ENCODE data around the gene VWC2L.

The VWC2L gene

GRCh38 chr2:214543386-214543955 is 132.6 kb downstream of the VWC2L start:
- no peaks in the 10 kb centered on the region for H3K4me1 Mint-ChIP-seq
- H3K4me3 Mint-ChIP-seq: no peak overlapping the region
- H3K9me3 Mint-ChIP-seq: no peaks in the 10 kb centered on the region
- no peak for ATAC-seq
- H3K27ac Mint-ChIP-seq: no peak overlapping the region
- H3K36me3 Mint-ChIP-seq: no peaks in the 10 kb centered on the region
- no peaks in the 10 kb centered on the region for H3K27me3 Mint-ChIP-seq

GRCh38 chr2:214545898-214546542 is 135.2 kb downstream of the VWC2L start:
- ATAC-seq: no peak
- H3K4me1 Mint-ChIP-seq: no peaks in the 10 kb centered on the region
- no peaks in the 10 kb centered on the region for H3K9me3 Mint-ChIP-seq
- no peaks in the 10 kb centered on the region for H3K27me3 Mint-ChIP-seq
- H3K4me3 Mint-ChIP-seq: no peak overlapping the region
- H3K36me3 Mint-ChIP-seq: no peaks in the 10 kb centered on the region
- no peak overlapping the region for H3K27ac Mint-ChIP-seq

GRCh38 chr2:214547931-214548330 is 137.1 kb downstream of the VWC2L start:
- H3K36me3 Mint-ChIP-seq: no peaks in the 10 kb centered on the region
- no peaks in the 10 kb centered on the region for H3K4me1 Mint-ChIP-seq
- no peaks in the 10 kb centered on the region for H3K27me3 Mint-ChIP-seq
- no peak overlapping the region for H3K27ac Mint-ChIP-seq
- no peak overlapping the region for H3K4me3 Mint-ChIP-seq
- no peak for ATAC-seq
- H3K9me3 Mint-ChIP-seq: no peaks in the 10 kb centered on the region

GRCh38 chr2:214549946-214550345 is 139.1 kb downstream of the VWC2L start:
- H3K36me3 Mint-ChIP-seq: no peaks in the 10 kb centered on the region
- no peak overlapping the region for H3K4me3 Mint-ChIP-seq
- H3K9me3 Mint-ChIP-seq: no peaks in the 10 kb centered on the region
- no peak overlapping the region for H3K27ac Mint-ChIP-seq
- no peak for ATAC-seq
- no peaks in the 10 kb centered on the region for H3K4me1 Mint-ChIP-seq
- no peaks in the 10 kb centered on the region for H3K27me3 Mint-ChIP-seq

GRCh38 chr2:214550786-214551185 is 139.9 kb downstream of the VWC2L start:
- Mint-ChIP-seq H3K9me3 (no peaks in the 10 kb centered on the region), H3K36me3 (no peaks in the 10 kb centered on the region), H3K4me3 (no peak overlapping the region), H3K4me1 (no peaks in the 10 kb centered on the region), H3K27me3 (no peaks in the 10 kb centered on the region), H3K27ac (no peak overlapping the region)
- no peak for ATAC-seq

- H3K27me3 Mint-ChIP-seq: no peaks in the 10 kb centered on the region
- H3K27ac Mint-ChIP-seq: no peak overlapping the region
- no peaks in the 10 kb centered on the region for H3K36me3 Mint-ChIP-seq
- ATAC-seq: no peak
- H3K9me3 Mint-ChIP-seq: peaks cover 3% of the 10 kb centered on the region
- H3K4me3 Mint-ChIP-seq: no peak overlapping the region
- no peaks in the 10 kb centered on the region for H3K4me1 Mint-ChIP-seq
Measured at GRCh38 chr2:214557884-214558283, 147.0 kb downstream of the VWC2L start.

- Mint-ChIP-seq H3K4me3 (no peak overlapping the region), H3K9me3 (peaks cover 3% of the 10 kb centered on the region), H3K27me3 (no peaks in the 10 kb centered on the region), H3K4me1 (no peaks in the 10 kb centered on the region), H3K36me3 (no peaks in the 10 kb centered on the region), H3K27ac (no peak overlapping the region)
- no peak for ATAC-seq
Measured at GRCh38 chr2:214558341-214558740, 147.5 kb downstream of the VWC2L start.

GRCh38 chr2:214560176-214560575 is 149.3 kb downstream of the VWC2L start:
- H3K4me3 Mint-ChIP-seq: no peak overlapping the region
- ATAC-seq: no peak
- no peaks in the 10 kb centered on the region for H3K4me1 Mint-ChIP-seq
- no peak overlapping the region for H3K27ac Mint-ChIP-seq
- no peaks in the 10 kb centered on the region for H3K36me3 Mint-ChIP-seq
- H3K27me3 Mint-ChIP-seq: peaks cover 8% of the 10 kb centered on the region
- H3K9me3 Mint-ChIP-seq: peaks cover 7% of the 10 kb centered on the region

- H3K36me3 Mint-ChIP-seq: no peaks in the 10 kb centered on the region
- no peak overlapping the region for H3K27ac Mint-ChIP-seq
- peaks cover 8% of the 10 kb centered on the region for H3K27me3 Mint-ChIP-seq
- ATAC-seq: no peak
- no peak overlapping the region for H3K4me3 Mint-ChIP-seq
- H3K9me3 Mint-ChIP-seq: peaks cover 7% of the 10 kb centered on the region
- H3K4me1 Mint-ChIP-seq: no peaks in the 10 kb centered on the region
Measured at GRCh38 chr2:214560618-214561190, 149.8 kb downstream of the VWC2L start.

- no peak overlapping the region for H3K4me3 Mint-ChIP-seq
- H3K27me3 Mint-ChIP-seq: peaks cover 8% of the 10 kb centered on the region
- H3K36me3 Mint-ChIP-seq: no peaks in the 10 kb centered on the region
- ATAC-seq: no peak
- H3K27ac Mint-ChIP-seq: no peak overlapping the region
- H3K4me1 Mint-ChIP-seq: no peaks in the 10 kb centered on the region
- H3K9me3 Mint-ChIP-seq: peaks cover 11% of the 10 kb centered on the region
Measured at GRCh38 chr2:214565246-214565645, 154.4 kb downstream of the VWC2L start.

GRCh38 chr2:214566457-214566856 is 155.6 kb downstream of the VWC2L start:
- H3K36me3 Mint-ChIP-seq: no peaks in the 10 kb centered on the region
- H3K9me3 Mint-ChIP-seq: peaks cover 11% of the 10 kb centered on the region
- H3K27ac Mint-ChIP-seq: no peak overlapping the region
- H3K27me3 Mint-ChIP-seq: peaks cover 8% of the 10 kb centered on the region
- no peak for ATAC-seq
- no peak overlapping the region for H3K4me3 Mint-ChIP-seq
- no peaks in the 10 kb centered on the region for H3K4me1 Mint-ChIP-seq

- Mint-ChIP-seq H3K27me3 (peaks cover 4% of the 10 kb centered on the region), H3K9me3 (peaks cover 10% of the 10 kb centered on the region), H3K4me3 (no peak overlapping the region), H3K4me1 (peaks cover 2% of the 10 kb centered on the region), H3K36me3 (no peaks in the 10 kb centered on the region), H3K27ac (no peak overlapping the region)
- ATAC-seq: no peak
Measured at GRCh38 chr2:214569419-214570035, 158.7 kb downstream of the VWC2L start.

- Mint-ChIP-seq H3K4me3 (no peak overlapping the region), H3K27ac (no peak overlapping the region), H3K9me3 (peaks cover 6% of the 10 kb centered on the region), H3K4me1 (peaks cover 6% of the 10 kb centered on the region), H3K27me3 (peaks cover 10% of the 10 kb centered on the region), H3K36me3 (no peaks in the 10 kb centered on the region)
- ATAC-seq: no peak
Measured at GRCh38 chr2:214574084-214574781, 163.4 kb downstream of the VWC2L start.

GRCh38 chr2:214575030-214575429 is 164.2 kb downstream of the VWC2L start:
- ATAC-seq: no peak
- no peak overlapping the region for H3K4me3 Mint-ChIP-seq

GRCh38 chr2:214575465-214575864 is 164.6 kb downstream of the VWC2L start:
- H3K36me3 Mint-ChIP-seq: no peaks in the 10 kb centered on the region
- H3K27ac Mint-ChIP-seq: no peak overlapping the region
- peaks cover 3% of the 10 kb centered on the region for H3K9me3 Mint-ChIP-seq
- peaks cover 10% of the 10 kb centered on the region for H3K27me3 Mint-ChIP-seq
- no peak overlapping the region for H3K4me3 Mint-ChIP-seq
- ATAC-seq: no peak
- peaks cover 6% of the 10 kb centered on the region for H3K4me1 Mint-ChIP-seq

More at GRCh38 chr2:214575030-214575429, 164.2 kb downstream of the VWC2L start:
- peaks cover 10% of the 10 kb centered on the region for H3K27me3 Mint-ChIP-seq
- H3K9me3 Mint-ChIP-seq: peaks cover 3% of the 10 kb centered on the region
- H3K27ac Mint-ChIP-seq: no peak overlapping the region
- no peaks in the 10 kb centered on the region for H3K36me3 Mint-ChIP-seq
- peaks cover 6% of the 10 kb centered on the region for H3K4me1 Mint-ChIP-seq
